Renal cortical epithelial cell (primary cell): Measurements from ENCODE around the gene TSKS. TPM values are rescaled to one million over a fixed set of nuclear protein-coding genes. Genes with fewer than 3 reads are reported as not detected.
"Not testable (repeated sequence)": the region's sequence is repeated elsewhere in the genome, so short reads cannot be mapped to it uniquely, and the experiment has no call there.

ENCODE experiments used
- DNase-seq: peaks from one replicate; pipeline ENCODE4 v3.0.0-alpha.2; 2011; ENCODE audit warnings: low read depth
- total RNA-seq: library from RNA; depleted of rRNA; stranded (reverse); fragments of >200 nt; gene quantifications from 2 replicates; pipeline ENCODE4 v1.2.3, GENCODE V29; 2014

The TSKS gene
- total RNA-seq, 1 donor from 2014 or later: not detected

DNA sequence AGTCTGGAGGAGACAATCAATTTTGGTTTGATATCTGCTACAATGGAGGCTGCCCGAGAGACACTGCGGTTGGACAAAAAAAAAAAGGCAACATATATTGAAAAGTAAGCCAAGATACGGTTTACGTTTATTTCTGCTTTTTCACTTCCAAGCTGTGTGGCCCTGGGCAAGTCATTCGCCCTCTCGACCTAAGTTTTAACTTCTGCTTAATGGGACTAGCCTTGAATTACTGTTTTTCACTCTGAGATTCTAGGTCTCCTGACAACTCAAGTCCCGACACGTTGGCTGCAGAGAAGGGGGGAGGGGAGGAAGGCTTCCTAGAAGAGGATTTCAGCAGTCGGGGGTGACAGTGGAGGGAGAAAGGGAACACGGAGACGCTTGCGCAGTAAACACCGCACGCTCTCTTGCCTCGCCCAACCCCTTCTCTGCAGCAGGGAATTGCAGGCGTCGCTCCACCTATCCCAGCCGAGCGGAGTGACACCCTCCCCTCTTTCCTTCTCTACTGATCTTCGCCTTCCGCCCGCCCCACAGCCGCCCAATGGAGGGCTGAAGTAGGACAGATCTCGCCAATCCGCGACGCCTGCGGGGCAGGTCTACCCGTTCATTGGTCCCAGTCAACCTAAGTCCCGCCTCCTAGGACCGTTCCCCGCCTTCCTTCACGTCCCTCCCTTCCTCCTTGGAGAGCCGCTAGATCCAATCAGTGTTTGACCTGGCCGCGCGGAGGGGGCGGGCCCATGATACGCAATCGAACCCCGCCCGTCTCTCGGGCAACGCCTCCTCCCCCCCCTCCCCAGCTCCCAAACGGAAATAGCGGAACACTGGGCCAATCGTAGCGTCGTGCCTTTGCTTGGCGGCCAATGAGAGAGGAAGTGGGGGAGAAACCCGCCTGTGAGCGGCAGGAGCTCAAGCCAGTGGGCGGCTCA lies 3.2 kb upstream of the TSKS start:
- peak; percentile 99 for DNase-seq

DNA sequence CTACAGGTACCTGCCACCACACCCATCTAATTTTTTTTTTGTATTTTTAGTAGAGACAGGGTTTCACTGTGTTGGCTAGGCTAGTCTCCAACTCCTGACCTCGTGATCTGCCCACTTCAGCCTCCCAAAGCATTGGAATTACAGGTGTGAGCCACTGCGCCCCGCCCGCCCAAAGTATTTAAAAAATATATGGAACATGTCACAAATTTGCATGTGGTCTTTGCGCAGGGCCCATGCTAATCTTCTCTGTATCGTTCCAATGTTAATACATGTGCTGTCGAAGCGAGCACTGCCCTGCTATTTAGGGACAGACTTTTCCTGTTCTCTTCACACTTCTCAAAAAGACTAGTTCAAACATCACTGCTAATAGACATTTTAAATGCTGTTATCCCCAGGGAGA lies 1.2 kb upstream of the TSKS start:
- no peak for DNase-seq

DNA sequence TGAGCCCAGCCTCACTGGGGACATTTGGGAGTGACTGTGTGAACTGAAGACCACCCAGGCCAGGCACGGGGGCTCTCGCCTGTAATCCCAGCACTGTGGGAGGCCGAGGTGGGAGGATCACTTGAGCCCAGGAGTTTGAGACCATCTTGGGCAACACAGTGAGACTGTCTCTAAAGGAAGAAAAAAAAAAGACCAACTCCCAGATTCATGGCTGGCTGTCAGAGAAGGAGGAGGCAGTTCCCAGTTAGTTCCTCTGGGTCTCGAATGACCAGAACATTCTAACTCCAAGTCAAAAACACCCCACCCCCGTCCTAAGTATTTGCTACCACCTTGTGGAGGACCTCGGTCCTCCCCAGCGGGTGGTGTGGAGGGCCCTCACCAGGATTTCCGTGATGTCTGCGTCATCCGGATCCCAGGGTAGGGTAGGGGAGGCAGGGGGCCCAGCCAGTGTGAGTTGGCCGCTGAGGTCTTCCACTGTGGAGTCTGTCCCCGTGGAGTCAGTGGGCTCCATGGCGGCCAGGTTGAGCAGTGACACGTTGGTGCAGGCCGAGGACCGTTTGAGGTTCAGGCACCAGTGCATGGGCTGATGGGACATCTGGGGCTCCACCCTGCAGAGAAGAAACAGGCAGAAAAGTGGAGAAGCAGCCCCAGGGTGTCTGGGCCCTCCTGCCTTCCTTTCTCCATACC lies 1.3 kb downstream of the TSKS start:
- DNase-seq: no peak

GRCh38 chr19:49761249-49761624 lies 1.9 kb downstream of the TSKS start:
- DNase-seq: no peak

DNA sequence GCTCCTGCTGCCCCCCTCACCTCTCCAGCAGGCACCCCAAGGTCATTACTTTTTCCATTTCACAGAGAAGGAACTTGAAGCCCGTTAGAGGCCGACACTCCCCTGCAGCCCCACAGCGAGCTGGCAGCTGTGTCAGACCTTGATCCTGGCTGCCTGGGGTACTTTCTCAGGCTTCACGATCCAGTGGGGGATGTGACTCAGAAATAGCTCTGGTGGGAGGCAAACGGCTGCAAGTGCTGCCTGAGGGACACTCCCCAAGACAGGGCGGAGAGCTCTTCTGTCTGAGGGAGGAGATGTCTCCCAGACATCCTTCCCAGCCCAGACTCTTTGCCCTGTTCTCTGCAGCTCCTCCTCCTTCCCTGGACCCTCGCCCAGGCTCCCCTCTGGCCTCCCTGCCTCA lies 4.8 kb downstream of the TSKS start:
- peak; percentile 24 for DNase-seq

DNA sequence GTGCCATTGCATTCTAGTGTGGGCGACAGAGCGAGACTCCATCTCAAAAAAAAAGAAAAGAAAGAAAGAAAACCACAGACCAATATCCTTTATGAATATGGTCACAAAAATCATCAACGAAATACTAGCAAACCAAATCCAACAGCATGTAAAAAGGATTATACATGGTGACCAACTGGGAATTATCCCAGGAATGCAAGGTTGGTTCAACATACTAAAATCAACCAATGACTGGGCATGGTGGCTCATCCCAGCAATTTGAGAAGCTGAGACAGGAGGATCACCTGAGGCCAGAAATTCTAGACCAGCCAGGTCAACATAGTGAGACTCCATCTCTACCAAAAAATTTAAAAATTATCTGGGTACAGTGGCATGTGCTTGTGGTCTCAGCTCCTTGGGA lies 7.2 kb downstream of the TSKS start:
- no peak for DNase-seq

DNA sequence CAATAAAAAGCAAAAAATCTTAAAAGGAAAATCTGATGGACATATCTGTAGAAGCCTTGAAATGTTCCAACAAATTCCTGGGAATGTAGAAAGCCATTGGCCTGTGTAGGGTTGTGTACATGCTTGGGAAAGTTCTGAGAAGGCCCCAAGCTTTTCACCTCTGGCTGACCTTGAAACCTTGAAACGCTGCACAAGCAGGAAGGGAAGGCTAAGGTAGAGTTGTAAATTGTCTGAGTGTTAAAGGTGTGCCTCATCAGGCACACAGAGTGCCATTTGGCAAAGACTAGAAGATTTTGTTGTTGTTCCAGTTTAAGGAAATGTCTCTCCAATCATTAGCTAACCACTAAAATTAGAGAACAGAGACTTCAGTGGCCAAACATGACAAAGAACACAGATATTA lies 10.4 kb downstream of the TSKS start:
- DNase-seq: no peak

DNA sequence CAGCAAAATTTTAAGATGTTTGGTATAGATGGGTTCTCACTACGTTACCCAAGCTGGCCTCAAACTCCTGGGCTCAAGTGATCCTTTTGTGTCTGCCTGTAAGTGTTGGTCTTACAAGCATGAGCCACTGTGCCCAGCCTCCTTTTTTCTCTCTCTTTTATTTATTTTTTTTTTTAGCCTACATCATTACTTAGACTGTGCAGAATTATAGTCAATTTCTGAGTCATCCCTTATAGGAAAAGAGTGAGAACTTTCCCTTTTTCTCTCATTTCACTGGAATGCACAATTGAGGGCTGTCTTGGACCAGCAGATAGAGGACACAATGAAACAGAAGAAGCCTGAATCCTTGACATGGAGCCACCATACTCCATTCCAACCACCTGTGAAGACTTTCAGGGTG lies 13.3 kb downstream of the TSKS start:
- no peak for DNase-seq

DNA sequence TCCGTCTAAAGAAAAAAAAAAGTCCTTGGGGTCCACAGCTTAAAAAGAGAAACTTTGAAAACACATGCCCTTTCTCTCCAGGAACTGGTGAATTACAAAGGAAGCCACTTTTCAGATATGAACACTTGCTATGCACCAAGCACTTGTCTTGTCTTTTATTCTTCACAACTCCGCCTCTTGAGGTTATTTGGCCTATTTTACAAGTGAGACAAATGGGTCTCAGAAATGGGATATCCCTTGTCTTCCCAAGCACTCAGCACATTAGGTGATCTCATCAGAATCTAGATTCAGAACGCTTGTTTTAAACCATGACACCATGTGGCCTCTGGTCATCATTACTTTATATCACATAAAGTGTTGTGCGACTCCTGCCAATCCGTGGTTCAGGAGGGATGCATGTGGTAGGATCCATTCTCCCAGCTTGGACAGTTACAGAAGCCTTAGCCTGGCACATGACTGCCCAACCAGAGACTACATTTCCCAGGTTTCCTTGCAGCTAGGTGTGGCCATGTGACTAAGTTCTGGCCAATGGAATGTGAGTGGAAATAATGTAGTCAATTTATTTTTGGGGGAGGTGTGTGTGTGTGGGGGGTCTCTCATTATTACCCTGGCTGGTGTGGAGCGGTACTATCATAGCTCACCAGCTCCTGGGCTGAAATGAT lies 13.9 kb downstream of the TSKS start:
- no peak for DNase-seq

- DNase-seq: peak; percentile 20
Observed at GRCh38 chr19:49746206-49746958, 16.7 kb downstream of the TSKS start.

GRCh38 chr19:49744946-49745381 lies 18.1 kb downstream of the TSKS start:
- DNase-seq: no peak

GRCh38 chr19:49741210-49741844 lies 21.8 kb downstream of the TSKS start:
- DNase-seq: no peak

- no peak for DNase-seq
Observed at GRCh38 chr19:49739933-49740332, 23.2 kb downstream of the TSKS start.

- DNase-seq: no peak
Observed at GRCh38 chr19:49739098-49739497, 24.0 kb downstream of the TSKS start.

DNA sequence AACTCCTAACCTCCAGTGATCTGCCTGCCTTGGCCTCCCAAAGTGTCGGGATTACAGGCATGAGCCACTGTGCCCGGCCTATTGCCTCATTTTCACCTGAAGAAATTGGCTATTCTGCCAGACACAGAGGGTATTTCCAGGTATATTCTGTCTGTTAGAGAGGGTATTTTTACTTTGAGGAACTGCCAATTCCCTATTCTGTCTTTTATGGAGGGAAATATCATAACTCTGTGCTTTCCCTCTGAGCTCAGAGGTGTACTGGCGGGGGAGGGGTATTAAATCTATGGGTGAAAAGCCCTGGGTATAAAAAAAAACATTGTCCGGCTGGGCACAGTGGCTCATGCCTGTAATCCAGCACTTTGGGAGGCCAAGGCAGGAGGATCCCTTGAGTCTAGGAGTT lies 24.8 kb downstream of the TSKS start:
- DNase-seq: no peak

DNA sequence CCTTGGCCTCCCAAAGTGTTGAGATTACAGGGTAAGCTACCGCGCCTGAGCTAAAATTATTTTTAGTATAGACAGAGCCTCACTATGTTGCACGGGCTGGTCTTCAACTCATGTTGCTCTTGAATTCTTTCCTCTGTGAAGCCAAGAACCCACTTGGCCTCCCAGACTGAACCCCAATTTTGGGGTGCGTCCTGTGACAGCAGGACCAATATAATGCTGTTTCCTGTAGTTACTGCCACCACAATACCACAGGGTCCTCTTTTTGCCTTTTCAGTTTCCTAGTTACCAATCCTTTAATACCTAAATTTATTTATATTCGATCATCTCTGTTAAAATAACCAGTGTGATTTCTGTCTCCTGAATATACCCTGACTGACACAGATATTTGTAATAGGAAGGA lies 32.9 kb downstream of the TSKS start:
- no peak for DNase-seq

- DNase-seq: no peak
Observed at GRCh38 chr19:49727217-49728030, 35.7 kb downstream of the TSKS start.

GRCh38 chr19:49719420-49719819 lies 43.7 kb downstream of the TSKS start:
- not testable (repeated sequence) for DNase-seq

DNA sequence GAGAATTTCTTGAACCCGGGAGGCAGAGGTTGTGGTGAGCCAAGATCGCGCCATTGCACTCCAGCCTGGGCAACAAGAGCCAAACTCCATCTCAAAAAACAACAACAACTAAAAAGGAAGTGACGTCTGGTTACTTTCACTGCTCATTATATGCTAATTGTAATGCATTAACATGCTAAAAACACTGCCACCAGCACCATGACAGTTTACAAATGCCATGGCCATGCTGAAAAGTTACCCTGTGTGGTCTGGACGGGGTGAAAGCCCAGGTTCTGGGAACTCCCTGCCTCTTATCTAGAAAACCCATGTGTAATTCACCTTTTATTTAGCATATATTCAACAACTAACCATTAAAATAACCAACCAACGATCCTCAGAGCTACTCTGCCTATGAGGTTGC lies 44.1 kb downstream of the TSKS start:
- no peak for DNase-seq

DNA sequence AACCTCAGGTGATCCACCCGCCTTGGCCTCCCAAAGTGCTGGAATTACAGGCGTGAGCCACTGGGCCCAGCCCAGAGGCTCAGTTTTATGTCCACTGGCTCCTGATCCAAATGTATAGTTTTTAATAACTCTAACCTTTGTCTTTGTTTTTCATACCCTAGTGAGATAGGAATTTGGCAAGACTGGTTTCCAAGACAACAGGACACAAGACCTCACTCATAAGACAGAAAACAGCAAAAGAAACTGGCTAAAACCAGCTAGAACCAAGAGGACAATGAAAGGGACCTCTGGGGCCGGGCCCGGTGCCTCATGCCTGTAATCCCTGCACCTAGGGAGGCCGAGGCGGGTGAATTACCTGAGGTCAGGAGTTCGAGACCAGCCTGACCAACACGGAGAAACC lies 44.6 kb downstream of the TSKS start:
- DNase-seq: peak; percentile 54

- DNase-seq: no peak
Observed at GRCh38 chr19:49716154-49716553, 47.0 kb downstream of the TSKS start.
